Measurements from ENCODE around the gene NAAA.

DNA sequence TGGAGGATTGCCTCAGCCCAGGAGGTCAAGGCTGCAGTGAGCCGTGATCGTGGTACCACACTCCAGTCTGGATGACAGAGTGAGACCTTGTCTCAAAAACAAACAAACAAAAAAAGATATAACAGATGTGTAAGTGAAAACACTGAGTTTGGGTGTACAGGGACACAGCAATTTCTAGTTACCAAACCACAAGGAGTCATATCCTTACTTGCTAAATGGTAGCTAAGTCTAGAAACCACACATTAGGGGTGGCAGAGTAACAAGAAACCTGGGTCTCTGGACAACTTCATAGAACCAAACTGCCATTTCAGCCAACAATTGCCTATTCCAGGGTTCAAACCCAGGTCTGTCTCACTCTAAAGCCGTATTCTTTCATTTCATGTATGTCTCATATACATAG lies 59.3 kb downstream of the NAAA start:
- TF ChIP-seq, protein P1, sequence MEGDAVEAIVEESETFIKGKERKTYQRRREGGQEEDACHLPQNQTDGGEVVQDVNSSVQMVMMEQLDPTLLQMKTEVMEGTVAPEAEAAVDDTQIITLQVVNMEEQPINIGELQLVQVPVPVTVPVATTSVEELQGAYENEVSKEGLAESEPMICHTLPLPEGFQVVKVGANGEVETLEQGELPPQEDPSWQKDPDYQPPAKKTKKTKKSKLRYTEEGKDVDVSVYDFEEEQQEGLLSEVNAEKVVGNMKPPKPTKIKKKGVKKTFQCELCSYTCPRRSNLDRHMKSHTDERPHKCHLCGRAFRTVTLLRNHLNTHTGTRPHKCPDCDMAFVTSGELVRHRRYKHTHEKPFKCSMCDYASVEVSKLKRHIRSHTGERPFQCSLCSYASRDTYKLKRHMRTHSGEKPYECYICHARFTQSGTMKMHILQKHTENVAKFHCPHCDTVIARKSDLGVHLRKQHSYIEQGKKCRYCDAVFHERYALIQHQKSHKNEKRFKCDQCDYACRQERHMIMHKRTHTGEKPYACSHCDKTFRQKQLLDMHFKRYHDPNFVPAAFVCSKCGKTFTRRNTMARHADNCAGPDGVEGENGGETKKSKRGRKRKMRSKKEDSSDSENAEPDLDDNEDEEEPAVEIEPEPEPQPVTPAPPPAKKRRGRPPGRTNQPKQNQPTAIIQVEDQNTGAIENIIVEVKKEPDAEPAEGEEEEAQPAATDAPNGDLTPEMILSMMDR (IDR thresholded peaks at IDR 0.05; ENCODE audit: borderline replicate concordance, extremely low read depth, low read length, poor library complexity, severe bottlenecking) = no peak
- TF ChIP-seq EZH2 (IDR thresholded peaks at IDR 0.05; ENCODE audit: borderline replicate concordance, low read depth, low read length, severe bottlenecking) = no peak
